ENCODE data around the gene LRRC31. TPM values are rescaled to one million over a fixed set of nuclear protein-coding genes. Genes with fewer than 3 reads are reported as not detected.

The LRRC31 gene
- total and polyA plus RNA-seq, 4 donors: 0.53 to 5.3 (median 1.7) TPM

- TF ChIP-seq TAF1 (conservative IDR thresholded peaks at IDR 0.05): no peak
Measured at GRCh38 chr3:169809230-169809795, 60.4 kb downstream of the LRRC31 start (continued).

- TF ChIP-seq JUND (IDR thresholded peaks at IDR 0.05) (no peak), ZBTB33 (IDR thresholded peaks at IDR 0.05) (no peak), RAD21 (IDR thresholded peaks at IDR 0.05) (no peak), TAF1 (conservative IDR thresholded peaks at IDR 0.05) (no peak), CTCF (IDR thresholded peaks at IDR 0.05; ENCODE audit: low read depth, low read length, missing input control) (no peak), EGR1 (IDR thresholded peaks at IDR 0.05; ENCODE audit: low read depth in 2 of 2) (no peak), ATF3 (IDR thresholded peaks at IDR 0.05) (no peak), GABPA (IDR thresholded peaks at IDR 0.05 in 1 of 2, conservative IDR thresholded peaks at IDR 0.05 in 1 of 2) (no peak), NR2F2 (IDR thresholded peaks at IDR 0.05) (no peak), SP1 (IDR thresholded peaks at IDR 0.05) (no peak), HNF4G (IDR thresholded peaks at IDR 0.05) (no peak), FOXA2 (IDR thresholded peaks at IDR 0.05) (no peak)
- Histone ChIP-seq H3K36me3 (ENCODE audit: control insufficient read depth in 4 of 4, insufficient read depth in 3 of 4, low read depth in 1 of 4, low read length in 3 of 4) (no peaks in the 10 kb centered on the region), H3K27ac (ENCODE audit: low read depth in 1 of 2, low read length in 2 of 2) (no peak overlapping the region), H3K9ac (ENCODE audit: low read depth in 1 of 2, low read length in 2 of 2) (no peak overlapping the region), H3K4me1 (ENCODE audit: control insufficient read depth in 4 of 4, insufficient read depth in 4 of 4, low read length in 3 of 4) (no peaks in the 10 kb centered on the region), H3K4me3 (ENCODE audit: low read depth in 1 of 3, low read length in 3 of 3) (no peak overlapping the region), H3K27me3 (ENCODE audit: control insufficient read depth in 4 of 4, insufficient read depth in 4 of 4, low read length in 3 of 4) (no peaks in the 10 kb centered on the region), H3K9me3 (ENCODE audit: control insufficient read depth in 4 of 4, low read length in 3 of 4) (no peaks in the 10 kb centered on the region)
- no peak for DNase-seq (ENCODE audit: low spot score)
- WGBS: 94% methylated on average over 3 of the region's 3 CpGs
Measured at GRCh38 chr3:169804681-169805080, 65.1 kb downstream of the LRRC31 start.

GRCh38 chr3:169792359-169792758 lies 77.4 kb downstream of the LRRC31 start:
- 99% methylated on average over 1 of the region's 1 CpG for WGBS
- Histone ChIP-seq H3K4me1 (ENCODE audit: control insufficient read depth in 4 of 4, insufficient read depth in 4 of 4, low read length in 3 of 4) (no peaks in the 10 kb centered on the region), H3K9me3 (ENCODE audit: control insufficient read depth in 4 of 4, low read length in 3 of 4) (no peaks in the 10 kb centered on the region), H3K9ac (ENCODE audit: low read depth in 1 of 2, low read length in 2 of 2) (no peak overlapping the region), H3K4me3 (ENCODE audit: low read depth in 1 of 3, low read length in 3 of 3) (no peak overlapping the region), H3K27ac (ENCODE audit: low read depth in 1 of 2, low read length in 2 of 2) (no peak overlapping the region), H3K27me3 (ENCODE audit: control insufficient read depth in 4 of 4, insufficient read depth in 4 of 4, low read length in 3 of 4) (no peaks in the 10 kb centered on the region), H3K36me3 (ENCODE audit: control insufficient read depth in 4 of 4, insufficient read depth in 3 of 4, low read depth in 1 of 4, low read length in 3 of 4) (peaks cover 0 to 11% (median 4%) of the 10 kb centered on the region in 4 donors)
- DNase-seq (ENCODE audit: low spot score): no peak
- TF ChIP-seq SP1 (IDR thresholded peaks at IDR 0.05) (no peak), ATF3 (IDR thresholded peaks at IDR 0.05) (no peak), GABPA (IDR thresholded peaks at IDR 0.05 in 1 of 2, conservative IDR thresholded peaks at IDR 0.05 in 1 of 2) (no peak), RAD21 (IDR thresholded peaks at IDR 0.05) (no peak), MAX (IDR thresholded peaks at IDR 0.05) (no peak), HNF4A (conservative IDR thresholded peaks at IDR 0.05) (no peak), JUND (IDR thresholded peaks at IDR 0.05) (no peak), HNF4G (IDR thresholded peaks at IDR 0.05) (no peak)
